ENCODE data around the gene FTO.

Gene FTO

GRCh38 chr16:53756275-53756996, 52.5 kb downstream of the FTO start:
- no peak for DNase-seq

GRCh38 chr16:53757971-53758609, 54.1 kb downstream of the FTO start:
- DNase-seq = no peak

GRCh38 chr16:53761962-53762703, 58.2 kb downstream of the FTO start:
- no peak for DNase-seq

DNA sequence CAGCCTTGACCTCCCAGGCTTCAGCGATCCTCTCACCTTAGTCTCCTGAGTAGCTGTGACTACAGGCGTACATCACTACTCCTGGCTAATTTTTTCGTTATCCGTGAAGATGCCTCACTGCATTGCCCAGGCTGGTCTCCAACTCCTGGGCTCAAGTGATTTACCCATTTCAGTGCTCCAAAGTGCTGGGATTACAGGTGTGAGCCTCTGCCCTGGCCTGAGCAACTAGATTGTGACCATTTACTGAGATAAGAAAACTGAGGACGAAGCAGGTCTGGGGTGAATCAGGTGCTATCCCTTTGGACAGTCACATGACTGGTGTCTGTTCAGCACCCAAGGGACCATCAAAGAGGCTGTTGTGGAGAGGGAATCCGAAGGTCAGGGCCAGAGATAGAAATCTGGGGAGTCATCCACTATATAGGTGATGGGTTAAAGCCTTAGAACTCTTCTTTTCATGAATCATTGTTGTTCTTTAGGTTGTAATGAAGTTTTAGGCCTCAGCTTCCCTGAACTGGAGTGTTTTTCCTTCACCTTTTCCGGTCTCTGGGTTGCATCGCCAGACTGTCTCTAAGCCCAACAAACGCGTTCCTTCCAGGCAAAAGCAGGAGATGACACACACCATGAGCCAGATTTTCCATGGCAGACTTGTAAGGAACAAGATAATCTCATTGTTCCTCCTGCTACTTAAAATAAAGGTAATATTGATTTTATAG, 62.5 kb downstream of the FTO start:
- DNase-seq = no peak

- DNase-seq = no peak
These were observed 64.2 kb downstream of the FTO start for GRCh38 chr16:53768167-53768566.

DNA sequence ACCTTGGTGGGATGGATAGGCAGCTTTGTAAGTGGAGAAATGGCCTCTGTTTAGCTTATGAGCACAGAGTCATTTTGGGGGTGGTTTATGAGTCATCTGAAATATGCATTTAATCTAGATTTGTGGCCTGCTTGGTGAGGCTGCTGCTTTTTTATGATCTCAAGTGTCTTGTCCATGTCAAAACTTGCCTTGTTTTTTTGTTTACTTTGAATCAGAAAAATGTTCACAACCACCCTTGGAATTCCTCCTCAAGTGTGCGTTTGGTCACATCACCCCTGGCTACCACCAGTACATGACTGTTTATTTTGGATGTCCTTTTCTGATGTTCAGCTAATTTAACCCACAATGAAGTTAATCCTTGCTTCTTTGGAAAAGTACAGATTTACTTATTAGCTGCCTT, 64.6 kb downstream of the FTO start:
- DNase-seq = no peak

DNA sequence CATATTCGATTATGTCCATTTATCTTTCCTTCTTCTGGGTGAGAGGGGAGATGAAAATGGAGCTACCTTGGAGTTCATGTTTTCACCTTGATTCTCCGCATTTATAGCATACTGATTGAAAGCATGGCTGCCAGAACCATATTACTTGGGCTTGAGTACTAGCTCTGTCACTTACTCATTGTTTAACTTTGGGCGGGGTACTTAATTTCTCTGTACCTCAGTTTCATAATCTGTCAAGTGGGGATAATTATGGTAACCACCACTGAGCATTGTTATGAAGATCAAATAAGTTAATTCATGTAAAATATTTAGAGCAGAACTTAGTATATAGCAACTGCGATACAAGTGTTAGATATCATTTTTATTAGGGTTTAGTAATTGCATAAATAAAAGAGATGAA, 65.2 kb downstream of the FTO start:
- DNase-seq = no peak

GRCh38 chr16:53769787-53770186, 65.8 kb downstream of the FTO start:
- DNase-seq = no peak

DNA sequence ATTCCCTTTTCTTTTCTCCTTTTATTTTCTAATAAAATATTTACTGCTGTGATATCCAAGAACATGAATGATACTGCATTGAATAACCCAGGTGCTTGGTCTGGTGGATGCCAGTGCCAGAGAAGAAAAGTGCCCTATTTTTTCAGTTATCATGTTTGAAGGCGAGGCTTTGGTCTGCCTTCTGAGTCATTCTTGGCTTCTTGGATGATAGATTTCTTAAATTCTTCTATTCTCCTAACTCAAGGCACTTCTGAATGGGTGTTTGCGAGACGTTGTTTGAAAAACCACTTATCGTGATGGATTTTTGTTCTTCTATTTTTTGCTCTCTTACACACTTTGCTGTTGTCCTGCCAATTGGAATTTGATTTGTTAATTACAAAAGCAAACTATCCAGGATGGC, 66.7 kb downstream of the FTO start:
- DNase-seq = no peak

- DNase-seq = no peak
These were observed 67.9 kb downstream of the FTO start for GRCh38 chr16:53771655-53772497.

GRCh38 chr16:53773150-53773846, 69.3 kb downstream of the FTO start:
- peak; percentile 41 for DNase-seq

DNA sequence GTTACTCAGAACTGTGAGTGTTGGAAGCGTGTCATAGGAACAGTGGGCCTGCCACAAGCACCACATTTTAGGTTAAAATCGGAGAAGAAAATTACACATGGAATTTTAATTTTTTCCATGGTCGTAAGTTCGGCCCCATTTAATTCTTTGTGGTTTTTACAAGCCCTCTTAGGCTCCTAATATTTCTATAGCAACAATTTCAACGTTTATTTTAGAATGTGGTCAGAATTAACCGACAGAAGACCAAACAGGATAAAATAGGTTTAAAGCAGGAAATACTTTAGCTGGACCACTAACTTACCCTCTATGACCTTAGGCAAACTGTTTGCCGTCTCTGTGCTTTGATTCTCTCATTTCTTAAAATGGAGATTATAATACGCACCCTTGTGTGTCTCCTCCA, 69.9 kb downstream of the FTO start:
- DNase-seq = no peak

GRCh38 chr16:53775106-53775820, 71.3 kb downstream of the FTO start:
- DNase-seq = no peak

DNA sequence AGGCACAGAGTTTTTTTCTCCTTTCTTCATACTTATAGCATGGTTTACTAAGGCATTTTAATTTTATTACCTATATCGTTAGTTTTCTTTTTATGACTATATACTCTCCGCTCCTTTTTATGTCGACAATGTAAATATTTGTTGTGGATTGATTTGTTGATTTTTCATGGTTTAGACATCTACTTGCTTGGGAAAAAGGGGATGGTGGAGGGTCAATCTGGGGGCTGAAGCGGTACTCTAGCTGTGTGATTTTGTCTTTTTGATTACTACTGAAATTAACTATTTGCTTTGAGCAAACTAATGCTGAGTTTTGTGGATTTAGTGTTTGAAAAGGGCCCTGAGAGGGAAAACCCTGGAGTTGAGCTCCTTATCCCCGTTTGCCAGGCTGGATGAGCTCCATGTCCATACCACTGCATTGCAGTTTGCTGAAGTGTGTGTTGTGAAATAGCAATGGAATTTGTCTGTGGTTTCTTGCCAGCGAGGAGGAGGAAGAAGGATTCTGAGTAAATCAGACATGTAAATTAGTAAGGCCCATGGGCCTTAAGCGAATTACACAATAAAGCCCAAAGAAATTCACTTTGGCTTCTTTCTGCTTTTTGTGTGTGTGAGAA, 72.0 kb downstream of the FTO start:
- no peak for DNase-seq

GRCh38 chr16:53779186-53779585, 75.2 kb downstream of the FTO start:
- no peak for DNase-seq

DNA sequence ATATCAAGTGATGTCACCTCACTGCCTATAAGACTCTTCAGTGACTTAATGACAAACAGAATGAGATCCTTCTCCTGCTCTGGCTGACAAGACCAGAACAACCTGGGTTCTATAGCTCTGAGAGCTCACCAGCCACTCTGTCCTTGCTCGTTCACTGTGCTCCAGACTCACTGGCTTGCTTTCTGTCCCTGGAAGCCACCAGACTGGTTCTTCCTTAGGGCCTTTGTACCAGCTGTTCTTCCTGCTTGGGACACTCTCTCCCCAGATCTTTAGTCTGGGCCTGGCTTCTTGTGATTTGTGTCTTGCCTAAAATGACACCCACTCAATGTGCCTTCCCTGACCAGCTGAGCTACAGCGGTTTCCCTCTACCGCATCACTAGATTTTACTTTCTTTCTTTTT, 76.1 kb downstream of the FTO start:
- DNase-seq = no peak

DNA sequence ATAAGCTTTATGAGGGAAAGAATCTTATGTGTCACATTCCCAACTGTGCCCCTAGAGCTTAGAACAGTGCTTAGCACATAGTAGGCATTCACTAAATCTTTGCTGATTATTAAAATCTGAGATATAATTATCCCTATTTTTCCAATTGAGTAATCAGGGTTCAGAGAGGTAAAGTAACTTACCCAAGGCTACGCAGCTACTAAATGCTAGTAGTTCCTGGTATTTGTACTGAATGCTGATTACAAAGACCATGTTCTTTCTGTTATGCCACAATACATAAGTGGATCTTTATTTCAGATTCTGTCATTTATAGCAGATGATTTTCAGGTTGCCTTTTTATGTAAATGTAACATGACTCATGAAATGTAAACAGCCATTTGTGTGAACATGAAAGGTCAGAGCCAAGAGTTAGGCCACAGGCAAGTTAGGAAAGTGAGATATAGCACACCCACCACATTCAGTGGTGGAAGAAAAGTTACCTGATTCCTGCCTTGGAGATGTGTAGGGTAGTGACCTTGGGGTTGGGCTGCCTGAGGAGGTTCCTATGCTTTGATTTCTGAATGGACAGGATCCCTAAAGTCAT, 77.2 kb downstream of the FTO start:
- no peak for DNase-seq

DNA sequence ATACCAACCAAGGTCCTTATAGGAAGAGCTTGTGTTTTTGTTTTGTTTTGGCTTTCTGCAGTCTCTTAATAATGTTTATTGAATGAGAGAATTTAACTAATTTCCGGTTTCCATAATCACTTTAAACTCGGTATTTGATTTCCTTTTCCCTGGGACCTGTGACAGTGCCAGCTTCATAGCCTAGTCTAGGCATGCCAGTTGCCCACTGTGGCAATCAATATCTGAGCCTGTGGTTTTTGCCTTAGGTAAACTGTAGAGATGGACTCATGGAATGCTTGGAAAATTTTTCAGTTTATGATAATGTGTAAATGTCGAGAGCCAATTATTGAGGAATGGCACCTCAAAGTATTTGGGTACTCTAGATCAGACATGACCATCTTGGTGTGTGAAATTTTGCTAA, 78.2 kb downstream of the FTO start:
- no peak for DNase-seq

DNA sequence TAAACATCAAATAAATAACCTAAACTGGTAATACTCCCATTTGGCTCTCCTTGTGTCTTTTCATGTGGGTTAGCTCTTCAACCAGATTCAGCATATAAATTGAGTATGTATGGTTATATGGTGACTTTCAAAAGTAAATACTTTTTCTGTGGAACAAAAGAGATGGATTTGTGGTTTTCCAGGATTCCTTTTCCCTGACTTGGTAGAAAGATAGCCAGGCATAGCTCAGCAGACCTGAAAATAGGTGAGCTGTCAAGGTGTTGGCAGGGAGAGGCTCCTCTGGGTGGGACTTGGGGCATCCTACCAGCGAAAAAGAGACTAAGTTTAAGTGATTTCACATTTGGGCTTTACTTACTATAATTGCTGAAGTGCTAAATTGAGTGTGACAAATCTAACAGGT, 80.3 kb downstream of the FTO start:
- DNase-seq = no peak

GRCh38 chr16:53785044-53785443, 81.1 kb downstream of the FTO start:
- no peak for DNase-seq

Data from NCI-H510A (cell line).